HUES48 (cell line): ENCODE measurements around the gene TMEM219.
"Not testable (repeated sequence)": the region's sequence is repeated elsewhere in the genome, so short reads cannot be mapped to it uniquely, and the experiment has no call there.

Source experiments
- H3K27ac ChIP-seq: one replicate; pipeline ENCODE4 v1.7.0; 2013; ENCODE audit warnings: low read depth, low read length, inconsistent platforms
- H3K27me3 ChIP-seq: 2 replicates; pipeline ENCODE4 v1.6.1; 2013; ENCODE audit warnings: mild to moderate bottlenecking, low read length; ENCODE audit not compliant: control insufficient read depth, insufficient read depth
- H3K36me3 ChIP-seq: 2 replicates; pipeline ENCODE4 v1.6.1; 2013; ENCODE audit warnings: low read length; ENCODE audit not compliant: control insufficient read depth, insufficient read depth
- H3K4me1 ChIP-seq: 2 replicates; pipeline ENCODE4 v1.6.1; 2013; ENCODE audit warnings: mild to moderate bottlenecking, low read length; ENCODE audit not compliant: control insufficient read depth, insufficient read depth
- H3K4me3 ChIP-seq: 2 replicates; pipeline ENCODE4 v1.5.1; 2013; ENCODE audit warnings: mild to moderate bottlenecking, low read depth, low read length
- H3K9ac ChIP-seq: 2 replicates; pipeline ENCODE4 v1.6.1; 2013; ENCODE audit warnings: mild to moderate bottlenecking, low read depth, low read length, moderate library complexity
- H3K9me3 ChIP-seq: 2 replicates; pipeline ENCODE4 v1.6.1; 2013; ENCODE audit warnings: low read length; ENCODE audit not compliant: control insufficient read depth, insufficient read depth

The TMEM219 gene

DNA sequence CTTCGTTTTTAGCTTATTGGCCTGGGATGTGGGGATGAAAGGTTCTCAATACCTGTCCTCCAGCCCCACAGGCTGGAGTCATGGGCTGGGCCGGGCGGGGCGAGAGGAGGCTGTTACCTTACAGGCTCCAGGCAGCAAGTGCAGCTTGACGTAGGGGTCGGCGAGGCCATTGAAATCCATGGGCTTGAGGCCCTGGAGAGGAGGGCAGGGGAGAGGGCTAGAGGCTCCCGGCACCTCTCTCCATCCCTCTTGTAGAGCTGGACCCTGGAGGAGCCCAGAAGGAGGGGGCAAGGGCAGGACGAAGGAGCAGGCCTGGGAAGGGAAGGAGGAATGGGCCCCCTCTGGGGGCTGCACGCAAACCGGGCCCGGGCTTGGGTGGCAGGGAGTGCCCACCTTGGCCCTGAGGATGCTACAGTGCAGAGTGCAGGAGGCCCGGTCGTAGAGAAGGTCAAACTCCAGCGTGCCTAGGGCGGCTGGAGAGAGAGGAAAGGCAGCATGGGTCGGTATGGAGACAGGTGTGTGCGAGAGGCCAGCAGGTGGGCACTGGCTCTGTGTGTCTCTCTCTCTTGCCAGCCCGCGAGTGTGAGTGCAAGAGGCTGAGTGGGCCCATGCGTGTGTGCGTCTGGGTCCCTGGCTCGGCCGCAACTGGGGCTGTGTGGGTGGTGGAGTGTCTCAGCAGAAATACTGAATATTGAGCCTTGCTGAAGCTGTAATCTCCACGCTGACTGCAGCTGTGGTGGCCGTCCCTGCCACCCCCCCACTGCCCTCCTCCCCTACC lies 47.4 kb downstream of the TMEM219 start:
- peaks cover 22% of the 10 kb centered on the region for H3K27me3 ChIP-seq
- H3K4me1 ChIP-seq = peaks cover 4% of the 10 kb centered on the region
- H3K9me3 ChIP-seq = no peaks in the 10 kb centered on the region
- H3K27ac ChIP-seq = no peak overlapping the region
- H3K9ac ChIP-seq = no peak overlapping the region
- H3K36me3 ChIP-seq = peaks cover 6% of the 10 kb centered on the region; the same call in 1 of the 2 replicates
- no peak overlapping the region for H3K4me3 ChIP-seq

DNA sequence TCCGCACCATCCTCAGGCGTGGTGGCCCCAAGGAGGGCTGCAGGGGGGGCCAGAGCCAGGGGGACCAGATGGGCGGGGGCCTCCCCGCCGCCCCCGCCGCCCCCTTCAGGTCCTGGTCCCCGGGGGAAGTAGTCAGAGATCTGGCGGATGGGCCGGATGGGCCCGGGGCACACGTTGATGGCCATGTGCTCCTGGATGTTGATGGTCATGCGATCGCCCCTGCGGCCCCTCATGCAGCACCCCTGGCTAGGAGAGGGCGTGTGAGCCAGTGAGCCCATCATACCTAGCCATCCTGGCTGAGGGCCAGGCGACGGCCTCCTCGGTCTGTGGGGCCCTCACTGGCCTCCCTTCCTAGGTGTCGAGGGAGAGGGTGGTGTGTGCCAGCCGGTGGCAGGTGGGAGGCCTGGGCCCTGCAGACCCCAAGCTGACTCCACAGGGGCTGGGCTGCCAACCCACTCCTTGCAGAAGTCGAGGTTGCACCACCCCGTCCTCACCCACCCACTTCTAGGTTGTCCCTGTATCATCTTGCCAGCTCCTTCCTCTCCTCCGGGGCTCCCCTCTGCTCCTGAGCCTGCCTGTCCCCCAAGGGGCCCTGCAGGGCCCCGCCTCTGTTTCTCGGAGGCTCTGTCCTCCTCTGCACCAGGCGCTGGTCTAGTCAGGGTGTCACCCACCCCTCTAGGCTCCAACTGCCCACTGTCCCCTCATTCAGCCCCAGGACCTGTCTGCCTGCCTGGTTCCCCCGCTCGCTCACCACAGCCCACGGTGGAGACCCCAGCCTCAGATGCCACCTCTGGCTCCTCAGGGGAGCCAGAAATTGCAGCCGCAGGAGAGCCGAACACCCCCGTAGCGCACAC lies 48.3 kb downstream of the TMEM219 start:
- peak overlapping the region; percentile 89 for H3K4me3 ChIP-seq
- H3K9ac ChIP-seq = no peak overlapping the region
- H3K36me3 ChIP-seq = peaks cover 6% of the 10 kb centered on the region; the same call in 1 of the 2 replicates
- H3K9me3 ChIP-seq = no peaks in the 10 kb centered on the region
- H3K4me1 ChIP-seq = peaks cover 4% of the 10 kb centered on the region
- H3K27ac ChIP-seq = no peak overlapping the region
- H3K27me3 ChIP-seq = peaks cover 22% of the 10 kb centered on the region

- Histone ChIP-seq H3K36me3 (peaks cover 5% of the 10 kb centered on the region; the same call in 1 of the 2 replicates), H3K4me1 (peaks cover 4% of the 10 kb centered on the region), H3K27ac (no peak within 1 kb of the TSS), H3K9me3 (no peaks in the 10 kb centered on the region), H3K27me3 (peaks cover 22% of the 10 kb centered on the region), H3K4me3 (peak within 1 kb of the TSS; percentile 89), H3K9ac (no peak within 1 kb of the TSS)
Measured at GRCh38 chr16:30010844-30011713, 49.2 kb downstream of the TMEM219 start, which contains the start of gene DOC2A. Gene DOC2A, minus strand, starts transcription at chr16:30011027. Its CDS starts 805 bp downstream, at chr16:30010222.

DNA sequence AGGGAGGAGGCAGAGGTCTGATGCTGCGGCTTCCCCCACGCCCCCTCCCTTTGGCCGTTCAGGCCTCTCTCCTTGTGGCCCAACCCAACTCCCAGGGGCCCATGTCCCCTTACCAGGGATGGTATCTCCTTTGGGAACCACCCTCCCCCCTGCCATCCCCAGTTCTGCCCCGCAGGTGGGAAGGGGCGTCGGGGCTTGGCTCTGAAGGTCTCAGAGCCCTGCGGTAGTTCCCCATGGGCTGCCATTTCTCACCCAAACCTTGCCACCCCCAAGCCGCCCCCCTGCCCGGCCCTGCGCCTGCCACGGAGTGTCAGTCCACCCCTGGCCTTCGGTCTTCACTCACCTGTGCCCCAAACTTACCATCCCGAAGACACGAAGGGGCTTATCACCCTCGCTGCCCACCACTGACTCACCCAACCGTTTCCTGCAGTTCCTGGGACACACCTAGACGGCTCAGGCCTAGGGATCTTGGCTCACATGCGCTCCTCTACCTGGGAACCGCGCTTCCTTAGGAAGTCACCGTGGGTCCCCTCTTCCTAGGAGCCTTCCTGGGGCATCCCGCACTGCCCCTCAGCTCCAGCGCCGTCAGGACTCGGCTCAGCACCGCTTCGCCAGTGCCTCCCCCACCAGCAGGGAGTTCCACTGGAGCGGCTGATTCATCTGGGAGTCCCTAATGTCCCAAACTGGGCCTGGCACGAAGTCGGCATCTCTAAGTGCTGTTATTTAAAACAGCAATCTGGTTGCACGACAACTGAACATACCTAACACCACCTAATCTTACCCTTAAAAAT lies 50.0 kb downstream of the TMEM219 start:
- Histone ChIP-seq H3K27ac (no peak overlapping the region), H3K9ac (no peak overlapping the region), H3K36me3 (no peaks in the 10 kb centered on the region)

GRCh38 chr16:30012598-30012997 lies 50.7 kb downstream of the TMEM219 start:
- H3K4me1 ChIP-seq, H3K9ac ChIP-seq, H3K27ac ChIP-seq, H3K36me3 ChIP-seq, H3K9me3 ChIP-seq, H3K4me3 ChIP-seq: not testable (repeated sequence)
- H3K27me3 ChIP-seq = peaks cover 22% of the 10 kb centered on the region

More for the DNA sequence above, 50.0 kb downstream of the TMEM219 start:
- peaks cover 22% of the 10 kb centered on the region for H3K27me3 ChIP-seq
- H3K9me3 ChIP-seq = no peaks in the 10 kb centered on the region
- peak overlapping the region; percentile 89 for H3K4me3 ChIP-seq
- H3K4me1 ChIP-seq = peaks cover 4% of the 10 kb centered on the region

DNA sequence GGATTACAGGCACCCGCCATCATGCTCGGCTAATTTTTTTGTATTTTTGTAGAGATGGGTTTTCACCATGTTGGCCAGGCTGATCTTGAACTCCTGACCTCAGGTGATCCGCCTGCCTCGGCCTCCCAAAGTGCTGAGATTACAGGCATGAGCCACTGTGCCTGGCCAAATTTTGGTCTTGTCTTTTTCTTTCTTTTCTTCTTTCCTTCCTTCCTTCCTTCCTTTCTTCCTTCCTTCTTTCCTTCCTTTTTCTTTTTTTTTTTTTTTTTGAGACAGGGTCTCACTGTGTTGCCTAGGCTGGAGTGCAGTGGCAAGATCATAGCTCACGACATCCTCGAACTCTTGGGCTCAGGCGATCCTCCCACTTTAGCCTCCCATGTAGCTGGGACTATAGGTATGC lies 53.6 kb downstream of the TMEM219 start:
- not testable (repeated sequence) for H3K9ac ChIP-seq, H3K4me3 ChIP-seq, H3K27ac ChIP-seq, H3K9me3 ChIP-seq, H3K4me1 ChIP-seq, H3K36me3 ChIP-seq
- H3K27me3 ChIP-seq = peaks cover 13% of the 10 kb centered on the region

GRCh38 chr16:30016555-30017276 lies 54.8 kb downstream of the TMEM219 start:
- no peak overlapping the region for H3K4me3 ChIP-seq
- H3K9me3 ChIP-seq = no peaks in the 10 kb centered on the region

GRCh38 chr16:30017277-30017656 lies 55.4 kb downstream of the TMEM219 start:
- Histone ChIP-seq H3K36me3 (no peaks in the 10 kb centered on the region), H3K9me3 (no peaks in the 10 kb centered on the region), H3K4me3 (no peak overlapping the region), H3K27ac (no peak overlapping the region), H3K4me1 (peaks cover under 1% of the 10 kb centered on the region; the same call in 1 of the 2 replicates), H3K27me3 (peaks cover 2% of the 10 kb centered on the region), H3K9ac (no peak overlapping the region)

More at GRCh38 chr16:30016555-30017276, 54.8 kb downstream of the TMEM219 start:
- Histone ChIP-seq H3K9ac (no peak overlapping the region), H3K4me1 (peaks cover 4% of the 10 kb centered on the region), H3K36me3 (no peaks in the 10 kb centered on the region), H3K27ac (no peak overlapping the region), H3K27me3 (peaks cover 8% of the 10 kb centered on the region)

DNA sequence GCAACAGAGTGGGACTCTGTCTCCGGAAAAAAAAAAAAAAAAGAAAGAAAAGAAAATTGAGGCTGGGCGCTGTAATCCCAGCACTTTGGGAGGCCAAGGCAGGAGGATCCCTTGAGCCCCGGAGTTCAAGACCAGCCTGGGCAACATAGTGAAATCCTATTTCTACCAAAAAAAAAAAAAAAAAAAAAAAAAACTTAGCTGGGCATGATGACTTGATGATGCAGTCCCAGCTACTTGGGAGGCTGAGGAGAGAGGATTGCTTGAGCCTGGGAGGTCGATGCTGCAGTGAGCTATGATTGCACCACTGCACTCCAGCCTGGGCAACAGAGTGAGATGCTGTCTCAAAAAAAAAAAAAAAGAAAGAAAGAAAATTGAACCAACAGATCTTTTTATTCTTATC lies 56.1 kb downstream of the TMEM219 start:
- H3K4me1 ChIP-seq, H3K4me3 ChIP-seq: not testable (repeated sequence)

More for the DNA sequence above, 56.1 kb downstream of the TMEM219 start:
- not testable (repeated sequence) for H3K9ac ChIP-seq, H3K36me3 ChIP-seq, H3K27me3 ChIP-seq, H3K9me3 ChIP-seq, H3K27ac ChIP-seq
